PC-9 (cell line): ENCODE measurements around the gene MAP9. TPM values are rescaled to one million over a fixed set of nuclear protein-coding genes. Genes with fewer than 3 reads are reported as not detected.
"Not testable (repeated sequence)": the region's sequence is repeated elsewhere in the genome, so short reads cannot be mapped to it uniquely, and the experiment has no call there.

Source experiments
- Bru-seq: library from RNA; stranded (reverse); fragments of 400-500 nt; gene quantifications from one replicate; lab custom pipeline; 2021; lab: Mats Ljungman, UMichigan
- BruChase-seq, 2 experiments: library from RNA; stranded (reverse); fragments of 400-500 nt; gene quantifications; one replicate each; lab custom pipeline; 2021; lab: Mats Ljungman, UMichigan
- BruUV-seq: library from RNA; stranded (reverse); fragments of 400-500 nt; replicated peaks from 2 replicates; lab custom pipeline; 2021; lab: Mats Ljungman, UMichigan
- CTCF ChIA-PET: fragments of 300-600 bp; sonication (Branson Sonifier 250); formaldehyde crosslinking; loops from one replicate; lab custom pipeline; 2022; ENCODE audit warnings: antibody characterized with exemption; lab: Charles Lee
- POLR2A ChIA-PET: fragments of 300-600 bp; sonication (Branson Sonifier 250); formaldehyde crosslinking; loops from one replicate; lab custom pipeline; 2022; ENCODE audit warnings: antibody characterized with exemption; ENCODE audit not compliant: unreplicated experiment; lab: Charles Lee
- DNase-seq, 2 experiments: peaks; one replicate each; pipeline versions ENCODE4 v3.0.0 to v3.0.0-alpha.2; 2015 to 2022; ENCODE audit warnings: mixed read lengths in 1 of 2
- H2AFZ ChIP-seq: fragments of 200-600 bp; sonication (generic); 2 replicates; pipeline ENCODE4 v1.8.1; 2017; ENCODE audit warnings: antibody characterized with exemption
- H3F3A ChIP-seq: fragments of 200-600 bp; sonication (generic); 2 replicates; pipeline ENCODE4 v1.8.1; 2017; ENCODE audit warnings: antibody characterized with exemption, mild to moderate bottlenecking, low read depth; ENCODE audit not compliant: insufficient read depth
- H3K27ac ChIP-seq: fragments of 200-600 bp; sonication (generic); 2 replicates; pipeline ENCODE4 v1.6.1; 2016; ENCODE audit warnings: mixed run types
- H3K27me3 ChIP-seq: fragments of 200-600 bp; sonication (generic); 2 replicates; pipeline ENCODE4 v1.6.1; 2016; ENCODE audit warnings: low read depth, mixed run types; ENCODE audit not compliant: insufficient read depth
- H3K36me3 ChIP-seq: fragments of 200-600 bp; sonication (generic); 2 replicates; pipeline ENCODE4 v1.6.1; 2016; ENCODE audit warnings: low read depth, mixed run types
- H3K4me1 ChIP-seq: fragments of 200-600 bp; sonication (generic); replicated peaks from 2 replicates; pipeline ENCODE4 v1.6.1; 2016; ENCODE audit warnings: mixed run types; ENCODE audit not compliant: insufficient read depth
- H3K4me2 ChIP-seq: fragments of 200-600 bp; sonication (generic); 2 replicates; pipeline ENCODE4 v1.6.1; 2017; ENCODE audit warnings: mixed run types
- H3K4me3 ChIP-seq: fragments of 200-600 bp; sonication (generic); 2 replicates; pipeline ENCODE4 v1.6.1; 2016; ENCODE audit warnings: mixed run types
- H3K79me2 ChIP-seq: fragments of 200-600 bp; sonication (generic); 2 replicates; pipeline ENCODE4 v1.6.1; 2017; ENCODE audit warnings: low read depth, mixed run types
- H3K9me2 ChIP-seq: fragments of 200-600 bp; sonication (generic); 2 replicates; pipeline ENCODE4 v1.8.1; 2017; ENCODE audit warnings: mild to moderate bottlenecking; ENCODE audit not compliant: insufficient read depth
- H3K9me3 ChIP-seq: fragments of 200-600 bp; sonication (generic); 2 replicates; pipeline ENCODE4 v1.8.1; 2016; ENCODE audit warnings: low read depth; ENCODE audit not compliant: insufficient read depth
- H4K20me1 ChIP-seq: fragments of 200-600 bp; sonication (generic); 2 replicates; pipeline ENCODE4 v1.8.1; 2017; ENCODE audit not compliant: insufficient read depth
- EZH2 ChIP-seq: fragments of 200-600 bp; sonication (generic); IDR thresholded peaks from 2 replicates; pipeline ENCODE4 v1.8.0; 2017; ENCODE audit warnings: antibody characterized with exemption, low read depth
- intact Hi-C: fragments of 100-400 bp; cut with micrococcal nuclease; formaldehyde crosslinking; loops from one replicate; pipeline ENCODE4 v1.10.0; 2022; ENCODE audit not compliant: unreplicated experiment
- long read RNA-seq: library from polyadenylated mRNA; stranded (forward); transcript quantifications from one replicate; pipeline ENCODE4 v2.0.0, GENCODE V29; 2022
- total RNA-seq: library from RNA; stranded (reverse); gene quantifications from 2 replicates; pipeline ENCODE4 v1.2.3, GENCODE V29; 2021
- TF ChIP-seq, protein P1 (sequence below): fragments of 200-600 bp; sonication (generic); conservative IDR thresholded peaks from 2 replicates; pipeline ENCODE4 v1.6.1; 2017; ENCODE audit warnings: mixed run types, antibody characterized with exemption, mild to moderate bottlenecking, moderate library complexity

MAP9 gene
- 9.7 and 11.0 TPM in 2 replicates for total RNA-seq
- percentile 62 among the genes with signal in this experiment for Bru-seq, nascent RNA
- percentile 63 among the genes with signal in this experiment for BruChase-seq, experiment 1, labeled RNA remaining after a 2-hour chase
- BruChase-seq, experiment 2, labeled RNA remaining after a 6-hour chase, result percentile 74 among the genes with signal in this experiment
- long read RNA-seq, full-length matches to known transcripts, result 1 of 5 reads
- long read RNA-seq, partial matches to known transcripts, result 0 of 5 reads
- long read RNA-seq, other reads (novel, unspliced or antisense), result 4 of 5 reads

DNA sequence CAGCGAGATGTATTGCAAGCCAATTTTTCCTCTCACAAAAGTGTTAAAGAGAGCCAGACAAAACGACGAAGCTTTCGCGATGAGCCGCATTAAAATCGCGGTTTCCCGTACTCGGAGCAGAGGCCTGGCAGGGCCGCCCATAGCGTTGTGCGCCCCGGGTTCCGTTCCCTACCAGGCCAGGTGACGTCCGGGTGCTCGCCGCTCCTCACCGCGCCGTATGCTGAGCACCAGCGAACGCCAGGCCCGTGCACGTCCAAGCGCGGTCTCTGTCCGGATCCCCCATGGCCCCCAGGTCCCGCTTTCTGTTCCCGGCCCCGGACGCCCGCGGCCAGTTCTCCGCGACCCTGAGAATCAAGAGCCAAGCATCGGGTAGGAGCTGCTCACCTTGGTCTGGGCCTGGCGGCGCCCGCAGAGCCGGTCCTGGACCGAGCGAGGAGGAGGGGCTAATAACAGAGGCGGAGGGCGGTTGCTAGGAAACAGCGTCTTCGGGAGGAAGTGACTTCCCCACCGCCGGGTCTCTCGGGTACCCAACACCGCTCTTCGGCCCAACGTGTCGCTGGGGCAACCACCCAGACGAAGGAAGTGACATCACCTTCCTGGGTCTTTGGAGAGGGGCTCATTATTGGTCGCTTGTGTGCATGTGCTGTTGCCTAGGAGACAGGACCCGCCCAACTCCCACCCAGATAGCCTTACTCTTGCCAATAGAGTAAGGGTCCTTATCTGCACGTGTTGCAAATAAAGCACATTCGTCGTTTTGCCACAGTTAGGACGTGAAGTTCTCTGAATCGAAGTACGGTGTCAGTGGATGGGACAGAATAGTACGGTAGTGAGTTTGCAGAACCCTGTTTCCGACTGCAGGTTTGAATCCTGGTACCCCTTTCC, at the start of gene MAP9:
MAP9 (minus strand) TSS at position 579 of the 882 bp plus-strand sequence. CDS start 1,115 bp downstream, outside the sequence.
- BruUV-seq, result TSS peak; percentile 37
- peak within 1 kb of the TSS; percentile 62 for H3K4me3 ChIP-seq
- no peaks in the 10 kb centered on the region; the same call in 1 of the 2 replicates for H3F3A ChIP-seq
- no peak for TF ChIP-seq EZH2
- TF ChIP-seq, protein P1, sequence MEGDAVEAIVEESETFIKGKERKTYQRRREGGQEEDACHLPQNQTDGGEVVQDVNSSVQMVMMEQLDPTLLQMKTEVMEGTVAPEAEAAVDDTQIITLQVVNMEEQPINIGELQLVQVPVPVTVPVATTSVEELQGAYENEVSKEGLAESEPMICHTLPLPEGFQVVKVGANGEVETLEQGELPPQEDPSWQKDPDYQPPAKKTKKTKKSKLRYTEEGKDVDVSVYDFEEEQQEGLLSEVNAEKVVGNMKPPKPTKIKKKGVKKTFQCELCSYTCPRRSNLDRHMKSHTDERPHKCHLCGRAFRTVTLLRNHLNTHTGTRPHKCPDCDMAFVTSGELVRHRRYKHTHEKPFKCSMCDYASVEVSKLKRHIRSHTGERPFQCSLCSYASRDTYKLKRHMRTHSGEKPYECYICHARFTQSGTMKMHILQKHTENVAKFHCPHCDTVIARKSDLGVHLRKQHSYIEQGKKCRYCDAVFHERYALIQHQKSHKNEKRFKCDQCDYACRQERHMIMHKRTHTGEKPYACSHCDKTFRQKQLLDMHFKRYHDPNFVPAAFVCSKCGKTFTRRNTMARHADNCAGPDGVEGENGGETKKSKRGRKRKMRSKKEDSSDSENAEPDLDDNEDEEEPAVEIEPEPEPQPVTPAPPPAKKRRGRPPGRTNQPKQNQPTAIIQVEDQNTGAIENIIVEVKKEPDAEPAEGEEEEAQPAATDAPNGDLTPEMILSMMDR, result no peak
- peak within 1 kb of the TSS; percentile 82 for H3K4me2 ChIP-seq
- no peaks in the 10 kb centered on the region for H3K79me2 ChIP-seq
- no peaks in the 10 kb centered on the region for H3K9me2 ChIP-seq
- no peak within 1 kb of the TSS for H3K27ac ChIP-seq
- peaks cover 10% of the 10 kb centered on the region; the same call in 1 of the 2 replicates for H3K4me1 ChIP-seq
- peak within 1 kb of the TSS; percentile 71 for H2AFZ ChIP-seq
- POLR2A ChIA-PET, result no interaction called here
- H3K27me3 ChIP-seq, result no peaks in the 10 kb centered on the region
- intact Hi-C loops, result loop anchor here (10.0 kb wide), 1 partner anchor 822 kb away; the partner anchor contains the start of gene PLRG1
- CTCF ChIA-PET, result interaction anchor here (0.6 kb wide), 1 partner anchor 60 kb away, joined by 4 read pairs; no protein-coding TSS in a partner anchor
- DNase-seq, result peak; percentile 59 to 85
- no peaks in the 10 kb centered on the region for H3K36me3 ChIP-seq
- H3K9me3 ChIP-seq, result no peaks in the 10 kb centered on the region
- no peaks in the 10 kb centered on the region for H4K20me1 ChIP-seq

DNA sequence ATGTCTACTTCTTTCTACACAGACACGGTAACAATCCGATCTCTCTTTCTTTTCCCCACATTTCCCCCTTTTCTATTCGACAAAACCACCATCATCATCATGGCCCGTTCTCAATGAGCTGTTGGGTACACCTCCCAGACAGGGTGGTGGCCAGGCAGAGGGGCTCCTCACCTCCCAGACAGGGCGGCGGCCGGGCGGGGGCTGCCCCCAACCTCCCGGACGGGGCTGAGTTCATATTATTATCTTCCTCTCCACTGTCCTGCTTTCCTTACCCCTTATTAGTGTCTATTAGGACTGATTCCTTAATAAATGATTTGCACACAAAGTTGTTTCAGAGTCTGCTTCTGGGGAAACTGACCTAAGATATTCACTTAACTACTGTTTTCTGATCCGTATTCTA, 48.0 kb upstream of the MAP9 start:
- BruUV-seq, H3K79me2 ChIP-seq, H3K4me3 ChIP-seq, H3K27me3 ChIP-seq, H3K9me3 ChIP-seq, H3K27ac ChIP-seq, H3K4me1 ChIP-seq, H3K36me3 ChIP-seq, POLR2A ChIA-PET, CTCF ChIA-PET, H3K9me2 ChIP-seq, H4K20me1 ChIP-seq, H3F3A ChIP-seq, H3K4me2 ChIP-seq, DNase-seq, H2AFZ ChIP-seq, intact Hi-C loops: not testable (repeated sequence)

DNA sequence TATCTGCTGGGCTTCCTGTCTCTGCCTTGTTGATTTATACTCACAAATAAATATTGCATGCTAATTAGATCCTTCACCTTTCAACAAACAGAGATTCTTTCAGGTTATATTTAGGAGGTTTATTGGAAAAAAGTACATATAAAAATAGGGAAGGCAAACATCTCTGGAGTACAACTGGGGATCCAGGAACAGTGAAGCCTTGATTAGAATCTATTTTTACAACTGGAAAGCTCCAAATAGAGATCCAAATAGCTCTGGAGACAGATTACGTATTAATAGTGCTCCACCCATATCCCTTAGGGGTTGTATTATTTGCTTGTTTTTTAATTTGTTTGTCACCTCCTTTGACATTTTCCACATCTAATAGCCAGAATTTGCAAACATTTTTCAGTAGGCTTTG, 46.9 kb upstream of the MAP9 start:
- Histone ChIP-seq H3K9me2 (no peaks in the 10 kb centered on the region), H3K4me1 (no peaks in the 10 kb centered on the region), H2AFZ (no peak overlapping the region), H3K27ac (no peak overlapping the region), H4K20me1 (no peaks in the 10 kb centered on the region), H3F3A (no peaks in the 10 kb centered on the region), H3K27me3 (no peaks in the 10 kb centered on the region), H3K4me3 (no peak overlapping the region), H3K4me2 (no peak overlapping the region), H3K9me3 (no peaks in the 10 kb centered on the region), H3K36me3 (no peaks in the 10 kb centered on the region), H3K79me2 (no peaks in the 10 kb centered on the region)
- intact Hi-C loops, result no loop called here
- ChIA-PET CTCF (no interaction called here), POLR2A (no interaction called here)
- no peak for TF ChIP-seq EZH2
- TF ChIP-seq, protein P1, result no peak
- DNase-seq, result no peak
- BruUV-seq, result no TSS peak
